Measurements from ENCODE around the gene PRKCH. TPM values are rescaled to one million over a fixed set of nuclear protein-coding genes. Genes with fewer than 3 reads are reported as not detected.
"Not testable (repeated sequence)": the region's sequence is repeated elsewhere in the genome, so short reads cannot be mapped to it uniquely, and the experiment has no call there.

The PRKCH gene
- total and polyA plus RNA-seq, 2 of the 13 experiments (the other 11 are each of a cell fraction or from before 2014, with no cell fraction given), result 0.48 to 1.3 TPM

DNA sequence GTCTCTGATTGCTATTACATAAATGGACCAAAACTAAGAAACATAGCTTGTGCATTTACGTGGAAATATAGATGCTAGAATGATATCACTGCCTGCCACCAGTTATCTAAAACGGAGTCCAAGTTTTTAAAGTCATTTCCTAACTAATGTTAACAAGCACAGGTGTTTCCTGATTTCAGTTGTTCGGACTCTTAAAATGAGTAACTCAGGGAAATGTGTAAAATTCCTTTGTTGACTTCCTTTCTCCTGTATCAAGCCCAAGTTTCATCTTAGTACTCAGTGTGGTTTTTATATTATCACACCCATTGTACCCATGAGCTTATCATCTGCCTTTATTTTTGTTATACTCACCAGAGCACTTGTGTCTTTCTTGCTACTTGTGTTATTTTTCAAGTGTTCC is 13.2 kb upstream of the PRKCH start:
- DNase-seq (ENCODE audit: low spot score) (no peak), ATAC-seq (no peak), FAIRE-seq (no peak)
- H3K27me3 ChIP-seq (ENCODE audit: control insufficient read depth in 1 of 2, insufficient read depth in 2 of 2, low read length in 2 of 2), result no peaks in the 10 kb centered on the region; a peak in 1 of 5 replicates
- intact Hi-C loops (cut with micrococcal nuclease; ENCODE audit: unreplicated experiment), result no loop called here
- no TSS peak for BruUV-seq (replicated peaks)
- peaks cover 11% of the 10 kb centered on the region; the same call in 1 of the 2 replicates for H3K9me3 ChIP-seq (ENCODE audit: low read length)
- CTCF ChIA-PET (ENCODE audit: low intra/inter-chr PET ratio, low total read pairs), result no interaction called here
- no peaks in the 10 kb centered on the region for H4K20me1 ChIP-seq (ENCODE audit: insufficient read depth, low read length)
- TF ChIP-seq TMF1 (CRISPR knock-in tag; IDR thresholded peaks at IDR 0.05; ENCODE audit: low read depth) (no peak), ZNF234 (CRISPR knock-in tag; conservative IDR thresholded peaks at IDR 0.05) (no peak)
- TF ChIP-seq, protein P1, sequence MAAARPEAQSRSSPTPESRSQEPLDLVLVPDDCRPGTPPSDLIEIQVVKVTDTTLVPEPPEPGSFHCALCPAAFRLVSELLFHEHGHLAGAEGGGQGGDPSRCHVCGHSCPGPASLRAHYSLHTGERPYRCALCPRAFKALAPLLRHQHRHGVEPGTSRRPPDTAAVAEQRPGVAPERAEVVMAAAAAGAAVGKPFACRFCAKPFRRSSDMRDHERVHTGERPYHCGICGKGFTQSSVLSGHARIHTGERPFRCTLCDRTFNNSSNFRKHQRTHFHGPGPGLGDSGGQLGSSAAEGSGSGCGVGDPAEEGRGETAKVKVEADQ (CRISPR knock-in tag; IDR thresholded peaks at IDR 0.05; ENCODE audit: borderline replicate concordance), result no peak
- TF ChIP-seq, protein P2, sequence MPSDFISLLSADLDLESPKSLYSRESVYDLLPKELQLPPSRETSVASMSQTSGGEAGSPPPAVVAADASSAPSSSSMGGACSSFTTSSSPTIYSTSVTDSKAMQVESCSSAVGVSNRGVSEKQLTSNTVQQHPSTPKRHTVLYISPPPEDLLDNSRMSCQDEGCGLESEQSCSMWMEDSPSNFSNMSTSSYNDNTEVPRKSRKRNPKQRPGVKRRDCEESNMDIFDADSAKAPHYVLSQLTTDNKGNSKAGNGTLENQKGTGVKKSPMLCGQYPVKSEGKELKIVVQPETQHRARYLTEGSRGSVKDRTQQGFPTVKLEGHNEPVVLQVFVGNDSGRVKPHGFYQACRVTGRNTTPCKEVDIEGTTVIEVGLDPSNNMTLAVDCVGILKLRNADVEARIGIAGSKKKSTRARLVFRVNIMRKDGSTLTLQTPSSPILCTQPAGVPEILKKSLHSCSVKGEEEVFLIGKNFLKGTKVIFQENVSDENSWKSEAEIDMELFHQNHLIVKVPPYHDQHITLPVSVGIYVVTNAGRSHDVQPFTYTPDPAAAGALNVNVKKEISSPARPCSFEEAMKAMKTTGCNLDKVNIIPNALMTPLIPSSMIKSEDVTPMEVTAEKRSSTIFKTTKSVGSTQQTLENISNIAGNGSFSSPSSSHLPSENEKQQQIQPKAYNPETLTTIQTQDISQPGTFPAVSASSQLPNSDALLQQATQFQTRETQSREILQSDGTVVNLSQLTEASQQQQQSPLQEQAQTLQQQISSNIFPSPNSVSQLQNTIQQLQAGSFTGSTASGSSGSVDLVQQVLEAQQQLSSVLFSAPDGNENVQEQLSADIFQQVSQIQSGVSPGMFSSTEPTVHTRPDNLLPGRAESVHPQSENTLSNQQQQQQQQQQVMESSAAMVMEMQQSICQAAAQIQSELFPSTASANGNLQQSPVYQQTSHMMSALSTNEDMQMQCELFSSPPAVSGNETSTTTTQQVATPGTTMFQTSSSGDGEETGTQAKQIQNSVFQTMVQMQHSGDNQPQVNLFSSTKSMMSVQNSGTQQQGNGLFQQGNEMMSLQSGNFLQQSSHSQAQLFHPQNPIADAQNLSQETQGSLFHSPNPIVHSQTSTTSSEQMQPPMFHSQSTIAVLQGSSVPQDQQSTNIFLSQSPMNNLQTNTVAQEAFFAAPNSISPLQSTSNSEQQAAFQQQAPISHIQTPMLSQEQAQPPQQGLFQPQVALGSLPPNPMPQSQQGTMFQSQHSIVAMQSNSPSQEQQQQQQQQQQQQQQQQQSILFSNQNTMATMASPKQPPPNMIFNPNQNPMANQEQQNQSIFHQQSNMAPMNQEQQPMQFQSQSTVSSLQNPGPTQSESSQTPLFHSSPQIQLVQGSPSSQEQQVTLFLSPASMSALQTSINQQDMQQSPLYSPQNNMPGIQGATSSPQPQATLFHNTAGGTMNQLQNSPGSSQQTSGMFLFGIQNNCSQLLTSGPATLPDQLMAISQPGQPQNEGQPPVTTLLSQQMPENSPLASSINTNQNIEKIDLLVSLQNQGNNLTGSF (CRISPR knock-in tag; IDR thresholded peaks at IDR 0.05), result no peak
- no peak overlapping the region for H3K9ac ChIP-seq (ENCODE audit: insufficient read depth, low read depth, low read length)
- in situ Hi-C loops (cut with HindIII; ENCODE audit: extremely low pct_ligation_motif_present, low pct_unique_long_range_greater_than_20kb), result no loop called here
- no peaks in the 10 kb centered on the region for H3K36me3 ChIP-seq (replicated peaks in 1 of 2; ENCODE audit: control insufficient read depth in 1 of 2, insufficient read depth in 2 of 2, low read length in 2 of 2)
- H2AFZ ChIP-seq (ENCODE audit: low read length), result no peak overlapping the region
- no peak overlapping the region for H3K4me2 ChIP-seq (ENCODE audit: low read depth, low read length)
- 42% methylated on average over 3 of the region's 3 CpGs for WGBS (ENCODE audit: low lambda C conversion rate)
- H3K27ac ChIP-seq (ENCODE audit: extremely low read length, insufficient read depth, low read length), result no peak overlapping the region
- H3K4me3 ChIP-seq (replicated peaks in 1 of 3; ENCODE audit: insufficient read depth in 1 of 3, low read depth in 2 of 3, low read length in 3 of 3), result no peak overlapping the region
- no peaks in the 10 kb centered on the region for H3K4me1 ChIP-seq (ENCODE audit: insufficient read depth, low read length)
- no peaks in the 10 kb centered on the region for H3K79me2 ChIP-seq (ENCODE audit: insufficient read depth, low read length)
- POLR2A ChIA-PET, result no interaction called here

DNA sequence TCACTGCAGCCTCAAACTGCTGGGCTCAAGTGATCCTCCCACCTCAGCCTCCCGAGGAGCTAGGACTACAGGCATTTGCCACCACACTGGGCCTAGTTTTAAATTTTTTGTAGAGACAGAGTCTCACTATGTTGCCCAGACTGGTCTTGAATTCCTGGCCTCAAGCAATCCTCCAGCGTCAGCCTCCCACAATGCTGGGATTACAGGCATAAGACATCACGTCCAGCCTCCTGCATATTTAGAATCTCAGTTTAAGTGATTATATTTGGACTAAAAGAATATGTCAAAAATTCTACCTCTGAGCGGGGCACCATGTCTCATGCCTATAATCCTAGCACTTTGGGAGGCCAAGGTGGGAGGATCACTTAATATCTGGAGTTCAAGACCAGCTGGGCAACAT is 12.7 kb upstream of the PRKCH start:
- H3K4me2 ChIP-seq (ENCODE audit: low read depth, low read length); H2AFZ ChIP-seq (ENCODE audit: low read length); DNase-seq (ENCODE audit: low spot score); H3K4me3 ChIP-seq (replicated peaks in 1 of 3; ENCODE audit: insufficient read depth in 1 of 3, low read depth in 2 of 3, low read length in 3 of 3); H3K79me2 ChIP-seq (ENCODE audit: insufficient read depth, low read length); H3K36me3 ChIP-seq (replicated peaks in 1 of 2; ENCODE audit: control insufficient read depth in 1 of 2, insufficient read depth in 2 of 2, low read length in 2 of 2); H3K27ac ChIP-seq (ENCODE audit: extremely low read length, insufficient read depth, low read length); ATAC-seq; in situ Hi-C loops (cut with HindIII; ENCODE audit: extremely low pct_ligation_motif_present, low pct_unique_long_range_greater_than_20kb); H3K9ac ChIP-seq (ENCODE audit: insufficient read depth, low read depth, low read length); BruUV-seq (replicated peaks); FAIRE-seq; CTCF ChIA-PET (ENCODE audit: low intra/inter-chr PET ratio, low total read pairs); intact Hi-C loops (cut with micrococcal nuclease; ENCODE audit: unreplicated experiment); H3K4me1 ChIP-seq (ENCODE audit: insufficient read depth, low read length); H4K20me1 ChIP-seq (ENCODE audit: insufficient read depth, low read length); POLR2A ChIA-PET; H3K27me3 ChIP-seq (ENCODE audit: control insufficient read depth in 1 of 2, insufficient read depth in 2 of 2, low read length in 2 of 2): not testable (repeated sequence)
- WGBS (ENCODE audit: low lambda C conversion rate), result 18% methylated on average over 4 of the region's 4 CpGs
- peaks cover 15% of the 10 kb centered on the region; the same call in 1 of the 2 replicates for H3K9me3 ChIP-seq (ENCODE audit: low read length)
